ENCODE results near the gene MRE11. TPM values are rescaled to one million over a fixed set of nuclear protein-coding genes. Genes with fewer than 3 reads are reported as not detected.

MRE11 gene
- total and polyA plus RNA-seq, 12 donors: 4.3 to 29.0 (median 12.0) TPM

GRCh38 chr11:94504689-94505293 is 11.1 kb upstream of the MRE11 start:
- intact Hi-C loops (cut with DNase I): loop anchor here in 1 of 2 donors (10.0 kb wide), 3 partner anchors 330 to 610 kb away; no protein-coding TSS in a partner anchor

GRCh38 chr11:94501522-94501921 is 7.9 kb upstream of the MRE11 start:
- no peak for DNase-seq
- 71 to 78% (median 75%) methylated on average over 2 of the region's 2 CpGs for WGBS, 4 donors
- TF ChIP-seq POLR2A (IDR thresholded peaks at IDR 0.05): no peak
- TF ChIP-seq CTCF (IDR thresholded peaks at IDR 0.05): no peak
- Histone ChIP-seq H3K27me3 (no peaks in the 10 kb centered on the region), H3K9me3 (replicated peaks in 1 of 3) (no peaks in the 10 kb centered on the region), H3K4me1 (replicated peaks in 1 of 2) (no peaks in the 10 kb centered on the region), H3K36me3 (replicated peaks in 1 of 2) (peaks cover 0 to 34% of the 10 kb centered on the region in 2 donors), H3K27ac (no peak overlapping the region), H3K4me3 (no peak overlapping the region)
- intact Hi-C loops (cut with DNase I): loop anchor here in 1 of 2 donors (10.0 kb wide), 3 partner anchors 327 to 607 kb away; no protein-coding TSS in a partner anchor

More at GRCh38 chr11:94504689-94505293, 11.1 kb upstream of the MRE11 start:
- 2 to 20% (median 11%) methylated on average over 3 of the region's 3 CpGs for WGBS, 4 donors
- Histone ChIP-seq H3K4me3 (no peak overlapping the region), H3K4me1 (replicated peaks in 1 of 2) (no peaks in the 10 kb centered on the region), H3K27ac (no peak overlapping the region), H3K27me3 (no peaks in the 10 kb centered on the region), H3K36me3 (replicated peaks in 1 of 2) (peaks cover 0 to 5% of the 10 kb centered on the region in 2 donors), H3K9me3 (replicated peaks in 1 of 3) (no peaks in the 10 kb centered on the region)
- no peak for DNase-seq
- TF ChIP-seq CTCF (IDR thresholded peaks at IDR 0.05): peak; percentile 54 to 80 (median 58)
- TF ChIP-seq POLR2A (IDR thresholded peaks at IDR 0.05): no peak

- no peaks in the 10 kb centered on the region for H3K9me3 ChIP-seq (replicated peaks in 1 of 3)
- H3K4me1 ChIP-seq (replicated peaks in 1 of 2): peaks cover 2 to 8% of the 10 kb centered on the region in 2 donors
- no peak for DNase-seq
- H3K36me3 ChIP-seq (replicated peaks in 1 of 2): peaks cover 0 to 37% of the 10 kb centered on the region in 2 donors
- intact Hi-C loops (cut with DNase I): loop anchor here in 1 of 2 donors (10.0 kb wide), 3 partner anchors 325 to 605 kb away; no protein-coding TSS in a partner anchor
- H3K4me3 ChIP-seq: no peak overlapping the region
- 80 to 100% (median 88%) methylated on average over 2 of the region's 2 CpGs for WGBS, 4 donors
- no peak for TF ChIP-seq CTCF (IDR thresholded peaks at IDR 0.05)
- no peak for TF ChIP-seq POLR2A (IDR thresholded peaks at IDR 0.05)
- H3K27me3 ChIP-seq: no peaks in the 10 kb centered on the region
- H3K27ac ChIP-seq: no peak overlapping the region
Measured at GRCh38 chr11:94500181-94500580, 6.5 kb upstream of the MRE11 start.

- H3K27ac ChIP-seq: peak overlapping the region; percentile 58 to 86 (median 79)
- intact Hi-C loops (cut with DNase I): no loop called here
- WGBS, 4 donors: 3 to 4% (median 3%) methylated on average over 7 to 19 of the region's 19 CpGs
Measured at GRCh38 chr11:94494126-94494680, 559 bp upstream of the MRE11 start.

More at GRCh38 chr11:94494126-94494680, 559 bp upstream of the MRE11 start:
- H3K27me3 ChIP-seq: no peaks in the 10 kb centered on the region
- peak overlapping the region; percentile 51 to 91 (median 72) for H3K4me3 ChIP-seq
- H3K36me3 ChIP-seq (replicated peaks in 1 of 2): peaks cover 0 to 26% of the 10 kb centered on the region in 2 donors
- H3K9me3 ChIP-seq (replicated peaks in 1 of 3): no peaks in the 10 kb centered on the region
- peak in 1 of 2 donors; percentile 21 for TF ChIP-seq POLR2A (IDR thresholded peaks at IDR 0.05)
- no peak for TF ChIP-seq CTCF (IDR thresholded peaks at IDR 0.05)
- DNase-seq: no peak
- peaks cover 17 to 30% of the 10 kb centered on the region in 2 donors for H3K4me1 ChIP-seq (replicated peaks in 1 of 2)
